MCF 10A (cell line): ENCODE results near the gene PLXDC2. TPM values are rescaled to one million over a fixed set of nuclear protein-coding genes. Genes with fewer than 3 reads are reported as not detected.

Experiments used
- BruUV-seq: library from RNA; stranded (reverse); fragments of 400-500 nt; replicated peaks from 2 replicates; lab custom pipeline; 2021; lab: Mats Ljungman, UMichigan
- CTCF ChIA-PET: fragments of 300-600 bp; sonication (Branson Sonifier 250); formaldehyde crosslinking; extraction: SDS; loops from one replicate; lab custom pipeline; 2021; ENCODE audit warnings: antibody characterized with exemption, inconsistent platforms; lab: Yijun Ruan, JAX
- POLR2A ChIA-PET: fragments of 300-600, 350-650 bp; sonication (Branson Sonifier 250); formaldehyde crosslinking; extraction: SDS; loops from one replicate; lab custom pipeline; 2020; ENCODE audit warnings: antibody characterized with exemption, inconsistent platforms; lab: Yijun Ruan, JAX
- DNase-seq: peaks from one replicate; pipeline ENCODE4 v3.0.0-alpha.2; 2018; ENCODE audit not compliant: unreplicated experiment
- H3K27ac Mint-ChIP-seq: one replicate; pipeline ENCODE4 v1.8.0; 2022; ENCODE audit warnings: mild to moderate bottlenecking, low read depth, mixed read lengths; ENCODE audit not compliant: unreplicated experiment
- H3K27me3 Mint-ChIP-seq: one replicate; pipeline ENCODE4 v1.8.0; 2022; ENCODE audit warnings: mixed read lengths; ENCODE audit not compliant: insufficient read depth, unreplicated experiment
- H3K36me3 Mint-ChIP-seq: one replicate; pipeline ENCODE4 v1.8.0; 2022; ENCODE audit warnings: mild to moderate bottlenecking, moderate library complexity, mixed read lengths; ENCODE audit not compliant: insufficient read depth, unreplicated experiment
- H3K4me1 Mint-ChIP-seq: one replicate; pipeline ENCODE4 v1.8.0; 2022; ENCODE audit warnings: mixed read lengths; ENCODE audit not compliant: insufficient read depth, unreplicated experiment
- H3K4me3 Mint-ChIP-seq: one replicate; pipeline ENCODE4 v1.8.0; 2022; ENCODE audit warnings: mild to moderate bottlenecking, moderate library complexity, mixed read lengths; ENCODE audit not compliant: unreplicated experiment
- H3K9me3 Mint-ChIP-seq: one replicate; pipeline ENCODE4 v1.8.0; 2022; ENCODE audit warnings: mixed read lengths; ENCODE audit not compliant: unreplicated experiment
- intact Hi-C: fragments of 100-400 bp; cut with micrococcal nuclease; formaldehyde crosslinking; loops from 2 replicates; pipeline ENCODE4 v1.14.1; 2022
- total RNA-seq: library from RNA; stranded (reverse); gene quantifications from 2 replicates; pipeline ENCODE4 v1.2.3, GENCODE V29; 2022
- TF ChIP-seq, protein P1 (sequence below): fragments of 200-600 bp; IDR thresholded peaks from one replicate; pipeline ENCODE4 v1.8.0; 2022; ENCODE audit warnings: antibody characterized with exemption, mild to moderate bottlenecking; ENCODE audit not compliant: unreplicated experiment

Gene PLXDC2
- total RNA-seq, 1 experiment from 2014 or later, result 23.3 TPM

DNA sequence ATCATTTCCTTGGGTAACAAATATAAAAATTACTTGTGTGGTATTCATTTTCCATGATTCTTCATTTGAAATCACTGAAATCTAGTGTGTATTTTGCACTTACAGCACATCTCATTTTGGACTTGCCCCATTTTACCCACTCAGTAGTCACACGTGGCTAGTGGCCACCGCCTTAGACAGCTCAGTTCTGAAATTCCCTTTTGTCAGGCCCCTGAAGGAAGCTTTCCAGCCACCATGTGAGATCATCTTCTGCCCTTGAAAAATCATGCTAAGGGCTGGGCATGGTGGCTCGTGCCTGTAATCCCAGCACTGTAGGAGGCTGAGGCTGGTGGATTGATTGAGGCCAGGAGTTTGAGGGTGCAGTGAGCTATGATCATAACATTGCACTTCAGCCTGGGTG lies 79.3 kb downstream of the PLXDC2 start:
- Mint-ChIP-seq H3K36me3 (no peaks in the 10 kb centered on the region), H3K4me3 (no peak overlapping the region), H3K4me1 (no peaks in the 10 kb centered on the region), H3K27me3 (no peaks in the 10 kb centered on the region), H3K27ac (no peak overlapping the region), H3K9me3 (no peaks in the 10 kb centered on the region)
- TF ChIP-seq, protein P1, sequence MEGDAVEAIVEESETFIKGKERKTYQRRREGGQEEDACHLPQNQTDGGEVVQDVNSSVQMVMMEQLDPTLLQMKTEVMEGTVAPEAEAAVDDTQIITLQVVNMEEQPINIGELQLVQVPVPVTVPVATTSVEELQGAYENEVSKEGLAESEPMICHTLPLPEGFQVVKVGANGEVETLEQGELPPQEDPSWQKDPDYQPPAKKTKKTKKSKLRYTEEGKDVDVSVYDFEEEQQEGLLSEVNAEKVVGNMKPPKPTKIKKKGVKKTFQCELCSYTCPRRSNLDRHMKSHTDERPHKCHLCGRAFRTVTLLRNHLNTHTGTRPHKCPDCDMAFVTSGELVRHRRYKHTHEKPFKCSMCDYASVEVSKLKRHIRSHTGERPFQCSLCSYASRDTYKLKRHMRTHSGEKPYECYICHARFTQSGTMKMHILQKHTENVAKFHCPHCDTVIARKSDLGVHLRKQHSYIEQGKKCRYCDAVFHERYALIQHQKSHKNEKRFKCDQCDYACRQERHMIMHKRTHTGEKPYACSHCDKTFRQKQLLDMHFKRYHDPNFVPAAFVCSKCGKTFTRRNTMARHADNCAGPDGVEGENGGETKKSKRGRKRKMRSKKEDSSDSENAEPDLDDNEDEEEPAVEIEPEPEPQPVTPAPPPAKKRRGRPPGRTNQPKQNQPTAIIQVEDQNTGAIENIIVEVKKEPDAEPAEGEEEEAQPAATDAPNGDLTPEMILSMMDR, result no peak
- intact Hi-C loops, result no loop called here
- no peak for DNase-seq
- ChIA-PET CTCF (interaction anchor here (1.4 to 1.8 kb wide), 2 partner anchors 18 to 873 kb away, joined by 3 read pairs; no protein-coding TSS in a partner anchor), POLR2A (no interaction called here)
- no TSS peak for BruUV-seq

DNA sequence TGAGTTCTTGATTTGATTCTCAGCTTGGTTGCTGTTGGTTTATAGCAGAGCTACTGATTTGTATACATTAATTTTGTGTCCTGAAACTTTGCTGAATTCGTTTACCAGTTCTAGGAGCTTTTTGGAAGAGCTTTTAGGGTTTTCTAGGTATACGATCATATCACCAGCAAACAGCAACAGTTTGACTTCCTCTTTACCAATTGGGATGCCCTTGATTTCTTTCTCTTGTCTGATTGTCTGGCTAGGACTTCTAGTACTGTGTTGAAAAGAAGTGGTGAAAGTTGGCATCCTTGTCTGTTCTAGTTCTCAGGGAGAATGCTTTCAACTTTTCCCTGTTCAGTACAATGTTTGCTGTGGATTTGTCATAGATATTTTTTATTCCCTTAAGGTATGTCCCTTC lies 86.2 kb downstream of the PLXDC2 start:
- ChIA-PET CTCF (interaction anchor here (1.1 kb wide), 1 partner anchor 8 kb away, joined by 3 read pairs; no protein-coding TSS in a partner anchor), POLR2A (no interaction called here)
- H3K9me3 Mint-ChIP-seq, result no peaks in the 10 kb centered on the region
- H3K4me3 Mint-ChIP-seq, result no peak overlapping the region
- peaks cover 6% of the 10 kb centered on the region for H3K4me1 Mint-ChIP-seq
- TF ChIP-seq, protein P1, result no peak
- H3K27ac Mint-ChIP-seq, result no peak overlapping the region
- no TSS peak for BruUV-seq
- intact Hi-C loops, result no loop called here
- DNase-seq, result no peak
- no peaks in the 10 kb centered on the region for H3K27me3 Mint-ChIP-seq
- peaks cover 5% of the 10 kb centered on the region for H3K36me3 Mint-ChIP-seq

DNA sequence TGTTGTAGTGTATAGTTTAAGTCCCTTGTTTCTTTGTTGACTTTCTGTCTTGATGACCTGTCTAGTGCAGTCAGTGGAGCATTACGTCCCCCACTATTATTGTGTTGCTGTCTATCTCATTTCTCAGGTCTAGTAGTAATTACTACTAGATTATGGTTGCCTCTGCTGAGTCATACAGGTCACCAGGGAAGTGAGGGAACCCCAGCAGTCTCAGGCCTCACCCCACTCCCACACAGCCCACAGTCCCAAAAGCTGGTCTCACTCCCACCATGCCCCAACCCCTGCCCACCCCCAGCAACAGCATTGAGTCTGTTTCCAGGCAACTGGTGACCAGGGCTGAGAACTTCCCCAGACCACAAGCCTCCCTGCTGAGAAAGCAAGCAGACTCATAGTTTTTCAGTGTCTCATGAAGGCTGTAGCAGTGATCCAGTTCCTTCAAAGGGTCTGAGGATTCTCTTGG lies 88.0 kb downstream of the PLXDC2 start:
- H3K4me1 Mint-ChIP-seq, result peaks cover 11% of the 10 kb centered on the region
- no peaks in the 10 kb centered on the region for H3K9me3 Mint-ChIP-seq
- TF ChIP-seq, protein P1, result no peak
- no peak overlapping the region for H3K27ac Mint-ChIP-seq
- POLR2A ChIA-PET, result interaction anchor here (1.2 kb wide), 1 partner anchor 35 kb away, joined by 3 read pairs; no protein-coding TSS in a partner anchor
- no peak for DNase-seq
- CTCF ChIA-PET, result no interaction called here
- BruUV-seq, result no TSS peak
- intact Hi-C loops, result no loop called here
- H3K4me3 Mint-ChIP-seq, result no peak overlapping the region
- peaks cover 5% of the 10 kb centered on the region for H3K36me3 Mint-ChIP-seq
- no peaks in the 10 kb centered on the region for H3K27me3 Mint-ChIP-seq

DNA sequence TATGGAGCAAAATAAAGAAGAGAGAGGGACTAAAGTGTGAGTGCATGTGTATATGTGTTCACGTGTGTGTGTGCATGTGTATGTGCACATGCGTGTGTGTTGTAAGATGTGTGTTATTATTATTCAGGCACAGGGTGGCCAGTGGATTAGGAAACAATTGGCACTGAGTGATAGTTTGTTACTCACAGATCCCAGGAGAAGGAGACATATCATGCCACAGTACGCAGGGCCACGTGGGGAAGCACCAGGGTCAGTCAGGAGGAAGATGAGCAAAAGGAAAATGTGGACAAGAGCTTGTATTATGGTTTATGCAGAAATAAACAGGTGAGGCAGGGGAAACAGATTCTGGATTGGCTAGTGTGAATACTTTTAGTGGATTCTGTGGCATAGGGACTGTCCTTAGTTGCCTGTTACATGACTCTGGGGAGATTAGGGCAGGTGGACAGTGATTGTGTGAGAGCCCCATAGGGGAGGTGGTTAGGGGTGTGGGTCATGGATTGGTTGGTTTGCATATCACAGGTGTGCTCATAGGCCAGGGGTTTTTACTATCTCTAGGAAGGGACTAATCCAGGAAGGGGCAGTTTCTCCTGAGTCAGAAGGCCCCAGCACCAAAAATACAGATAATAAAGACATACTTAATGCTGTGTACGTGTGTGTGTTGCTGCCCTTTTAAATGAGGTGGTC lies 90.0 kb downstream of the PLXDC2 start:
- intact Hi-C loops, result no loop called here
- Mint-ChIP-seq H3K27ac (no peak overlapping the region), H3K4me3 (no peak overlapping the region), H3K36me3 (peaks cover 5% of the 10 kb centered on the region), H3K4me1 (peaks cover 22% of the 10 kb centered on the region), H3K9me3 (no peaks in the 10 kb centered on the region), H3K27me3 (no peaks in the 10 kb centered on the region)
- ChIA-PET CTCF (no interaction called here), POLR2A (no interaction called here)
- TF ChIP-seq, protein P1, result no peak
- no peak for DNase-seq
- BruUV-seq, result no TSS peak
